GM18502 (cell line): ENCODE results near the gene RXFP2.

ENCODE experiments used
- ATAC-seq: cut with Tn5 transposase; IDR thresholded peaks from one replicate; pipeline ENCODE4 v1.9.1; 2021; ENCODE audit warnings: mild to moderate bottlenecking; ENCODE audit not compliant: unreplicated experiment, poor library complexity

Gene RXFP2

GRCh38 chr13:31767175-31767900, 28.0 kb downstream of the RXFP2 start:
- ATAC-seq = no peak

- ATAC-seq = no peak
These were observed 29.0 kb downstream of the RXFP2 start for GRCh38 chr13:31768351-31768750.

- ATAC-seq = no peak
These were observed 30.2 kb downstream of the RXFP2 start for GRCh38 chr13:31769575-31769974.

GRCh38 chr13:31772231-31772630, 32.9 kb downstream of the RXFP2 start:
- ATAC-seq = no peak

- no peak for ATAC-seq
These were observed 34.2 kb downstream of the RXFP2 start for GRCh38 chr13:31773538-31773937.

GRCh38 chr13:31774186-31774750, 34.9 kb downstream of the RXFP2 start:
- ATAC-seq = no peak

- no peak for ATAC-seq
These were observed 35.8 kb downstream of the RXFP2 start for GRCh38 chr13:31775148-31775547.

- ATAC-seq = no peak
These were observed 36.4 kb downstream of the RXFP2 start for GRCh38 chr13:31775686-31776085.

- ATAC-seq = no peak
These were observed 41.7 kb downstream of the RXFP2 start for GRCh38 chr13:31781064-31781463.

- no peak for ATAC-seq
These were observed 46.7 kb downstream of the RXFP2 start for GRCh38 chr13:31786011-31786410.

- ATAC-seq = no peak
These were observed 51.7 kb downstream of the RXFP2 start for GRCh38 chr13:31790992-31791391.

GRCh38 chr13:31793246-31793645, 53.9 kb downstream of the RXFP2 start:
- ATAC-seq = no peak

- no peak for ATAC-seq
These were observed 55.1 kb downstream of the RXFP2 start for GRCh38 chr13:31794452-31794851.

GRCh38 chr13:31797154-31797775, 57.9 kb downstream of the RXFP2 start:
- ATAC-seq = no peak

- no peak for ATAC-seq
These were observed 58.9 kb downstream of the RXFP2 start for GRCh38 chr13:31798189-31798588.

- ATAC-seq = no peak
These were observed 61.8 kb downstream of the RXFP2 start for GRCh38 chr13:31801088-31801487.

GRCh38 chr13:31803311-31803710, 64.0 kb downstream of the RXFP2 start:
- no peak for ATAC-seq

- no peak for ATAC-seq
These were observed 66.5 kb downstream of the RXFP2 start for GRCh38 chr13:31805841-31806240.

GRCh38 chr13:31807090-31807541, 67.8 kb downstream of the RXFP2 start:
- ATAC-seq = no peak

- ATAC-seq = no peak
These were observed 75.2 kb downstream of the RXFP2 start for GRCh38 chr13:31814536-31814935.

- ATAC-seq = no peak
These were observed 76.2 kb downstream of the RXFP2 start for GRCh38 chr13:31815361-31816144.
